ENCODE measurements around the gene PACRG. TPM values are rescaled to one million over a fixed set of nuclear protein-coding genes. Genes with fewer than 3 reads are reported as not detected.

The PACRG gene
- total and polyA plus RNA-seq, 4 donors = 0.47 to 3.8 (median 2.4) TPM

GRCh38 chr6:162889303-162889702, 161.5 kb downstream of the PACRG start:
- no peak for DNase-seq (ENCODE audit: low spot score)
- Histone ChIP-seq H3K27me3 (ENCODE audit: control insufficient read depth in 4 of 4, insufficient read depth in 4 of 4, low read length in 3 of 4) (no peaks in the 10 kb centered on the region), H3K4me1 (ENCODE audit: control insufficient read depth in 4 of 4, insufficient read depth in 4 of 4, low read length in 3 of 4) (peaks cover 0 to 14% (median 6%) of the 10 kb centered on the region in 4 donors), H3K27ac (ENCODE audit: low read depth in 1 of 2, low read length in 2 of 2) (no peak overlapping the region), H3K36me3 (ENCODE audit: control insufficient read depth in 4 of 4, insufficient read depth in 3 of 4, low read depth in 1 of 4, low read length in 3 of 4) (no peaks in the 10 kb centered on the region), H3K4me3 (ENCODE audit: low read depth in 1 of 3, low read length in 3 of 3) (no peak overlapping the region), H3K9me3 (ENCODE audit: control insufficient read depth in 4 of 4, low read length in 3 of 4) (no peaks in the 10 kb centered on the region), H3K9ac (ENCODE audit: low read depth in 1 of 2, low read length in 2 of 2) (no peak overlapping the region)
- TF ChIP-seq YY1 (IDR thresholded peaks at IDR 0.05) (no peak), SP1 (IDR thresholded peaks at IDR 0.05) (no peak), TAF1 (conservative IDR thresholded peaks at IDR 0.05) (no peak), FOXA1 (IDR thresholded peaks at IDR 0.05) (no peak), EGR1 (IDR thresholded peaks at IDR 0.05; ENCODE audit: low read depth in 2 of 2) (no peak), MAX (IDR thresholded peaks at IDR 0.05) (no peak), RXRA (IDR thresholded peaks at IDR 0.05) (no peak), GABPA (IDR thresholded peaks at IDR 0.05 in 1 of 2, conservative IDR thresholded peaks at IDR 0.05 in 1 of 2) (no peak), NR2F2 (IDR thresholded peaks at IDR 0.05) (no peak), JUND (IDR thresholded peaks at IDR 0.05) (no peak), HNF4G (IDR thresholded peaks at IDR 0.05) (no peak)
- TF ChIP-seq, protein P1, sequence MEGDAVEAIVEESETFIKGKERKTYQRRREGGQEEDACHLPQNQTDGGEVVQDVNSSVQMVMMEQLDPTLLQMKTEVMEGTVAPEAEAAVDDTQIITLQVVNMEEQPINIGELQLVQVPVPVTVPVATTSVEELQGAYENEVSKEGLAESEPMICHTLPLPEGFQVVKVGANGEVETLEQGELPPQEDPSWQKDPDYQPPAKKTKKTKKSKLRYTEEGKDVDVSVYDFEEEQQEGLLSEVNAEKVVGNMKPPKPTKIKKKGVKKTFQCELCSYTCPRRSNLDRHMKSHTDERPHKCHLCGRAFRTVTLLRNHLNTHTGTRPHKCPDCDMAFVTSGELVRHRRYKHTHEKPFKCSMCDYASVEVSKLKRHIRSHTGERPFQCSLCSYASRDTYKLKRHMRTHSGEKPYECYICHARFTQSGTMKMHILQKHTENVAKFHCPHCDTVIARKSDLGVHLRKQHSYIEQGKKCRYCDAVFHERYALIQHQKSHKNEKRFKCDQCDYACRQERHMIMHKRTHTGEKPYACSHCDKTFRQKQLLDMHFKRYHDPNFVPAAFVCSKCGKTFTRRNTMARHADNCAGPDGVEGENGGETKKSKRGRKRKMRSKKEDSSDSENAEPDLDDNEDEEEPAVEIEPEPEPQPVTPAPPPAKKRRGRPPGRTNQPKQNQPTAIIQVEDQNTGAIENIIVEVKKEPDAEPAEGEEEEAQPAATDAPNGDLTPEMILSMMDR (IDR thresholded peaks at IDR 0.05; ENCODE audit: low read depth, low read length, missing input control) = no peak
- TF ChIP-seq, protein P2, sequence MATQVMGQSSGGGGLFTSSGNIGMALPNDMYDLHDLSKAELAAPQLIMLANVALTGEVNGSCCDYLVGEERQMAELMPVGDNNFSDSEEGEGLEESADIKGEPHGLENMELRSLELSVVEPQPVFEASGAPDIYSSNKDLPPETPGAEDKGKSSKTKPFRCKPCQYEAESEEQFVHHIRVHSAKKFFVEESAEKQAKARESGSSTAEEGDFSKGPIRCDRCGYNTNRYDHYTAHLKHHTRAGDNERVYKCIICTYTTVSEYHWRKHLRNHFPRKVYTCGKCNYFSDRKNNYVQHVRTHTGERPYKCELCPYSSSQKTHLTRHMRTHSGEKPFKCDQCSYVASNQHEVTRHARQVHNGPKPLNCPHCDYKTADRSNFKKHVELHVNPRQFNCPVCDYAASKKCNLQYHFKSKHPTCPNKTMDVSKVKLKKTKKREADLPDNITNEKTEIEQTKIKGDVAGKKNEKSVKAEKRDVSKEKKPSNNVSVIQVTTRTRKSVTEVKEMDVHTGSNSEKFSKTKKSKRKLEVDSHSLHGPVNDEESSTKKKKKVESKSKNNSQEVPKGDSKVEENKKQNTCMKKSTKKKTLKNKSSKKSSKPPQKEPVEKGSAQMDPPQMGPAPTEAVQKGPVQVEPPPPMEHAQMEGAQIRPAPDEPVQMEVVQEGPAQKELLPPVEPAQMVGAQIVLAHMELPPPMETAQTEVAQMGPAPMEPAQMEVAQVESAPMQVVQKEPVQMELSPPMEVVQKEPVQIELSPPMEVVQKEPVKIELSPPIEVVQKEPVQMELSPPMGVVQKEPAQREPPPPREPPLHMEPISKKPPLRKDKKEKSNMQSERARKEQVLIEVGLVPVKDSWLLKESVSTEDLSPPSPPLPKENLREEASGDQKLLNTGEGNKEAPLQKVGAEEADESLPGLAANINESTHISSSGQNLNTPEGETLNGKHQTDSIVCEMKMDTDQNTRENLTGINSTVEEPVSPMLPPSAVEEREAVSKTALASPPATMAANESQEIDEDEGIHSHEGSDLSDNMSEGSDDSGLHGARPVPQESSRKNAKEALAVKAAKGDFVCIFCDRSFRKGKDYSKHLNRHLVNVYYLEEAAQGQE (IDR thresholded peaks at IDR 0.05) = no peak
- TF ChIP-seq, protein P3, sequence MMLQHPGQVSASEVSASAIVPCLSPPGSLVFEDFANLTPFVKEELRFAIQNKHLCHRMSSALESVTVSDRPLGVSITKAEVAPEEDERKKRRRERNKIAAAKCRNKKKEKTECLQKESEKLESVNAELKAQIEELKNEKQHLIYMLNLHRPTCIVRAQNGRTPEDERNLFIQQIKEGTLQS (IDR thresholded peaks at IDR 0.05) = no peak
- WGBS = 62% methylated on average over 1 of the region's 1 CpG

DNA sequence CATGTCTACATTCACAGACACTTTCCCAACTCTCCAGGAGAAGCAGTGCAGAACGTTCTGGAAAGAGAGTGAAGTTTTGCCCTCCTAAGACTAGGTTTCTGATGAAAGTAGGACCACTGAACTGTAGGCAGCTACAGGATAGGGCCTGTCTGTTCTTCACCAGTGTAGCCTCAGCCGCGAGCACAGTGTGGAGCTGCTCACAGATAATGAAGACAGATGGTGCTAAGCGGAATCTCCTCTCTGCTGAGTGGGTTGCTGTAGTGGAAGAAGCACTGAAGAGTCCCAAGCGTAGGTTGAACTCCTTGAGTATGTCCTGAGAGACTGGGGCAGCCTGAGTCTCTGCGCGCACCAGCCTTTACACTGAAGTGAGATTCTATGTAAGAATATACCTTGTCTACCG, 170.2 kb downstream of the PACRG start:
- H3K4me1 ChIP-seq (ENCODE audit: control insufficient read depth in 4 of 4, insufficient read depth in 4 of 4, low read length in 3 of 4) = no peaks in the 10 kb centered on the region
- no peaks in the 10 kb centered on the region for H3K9me3 ChIP-seq (ENCODE audit: control insufficient read depth in 4 of 4, low read length in 3 of 4)
- no peak overlapping the region for H3K4me3 ChIP-seq (ENCODE audit: low read depth in 1 of 3, low read length in 3 of 3)
- no peak for TF ChIP-seq JUND (IDR thresholded peaks at IDR 0.05)
- no peak overlapping the region for H3K27ac ChIP-seq (ENCODE audit: low read depth in 1 of 2, low read length in 2 of 2)
- H3K36me3 ChIP-seq (ENCODE audit: control insufficient read depth in 4 of 4, insufficient read depth in 3 of 4, low read depth in 1 of 4, low read length in 3 of 4) = no peaks in the 10 kb centered on the region
- no peaks in the 10 kb centered on the region for H3K27me3 ChIP-seq (ENCODE audit: control insufficient read depth in 4 of 4, insufficient read depth in 4 of 4, low read length in 3 of 4)
- H3K9ac ChIP-seq (ENCODE audit: low read depth in 1 of 2, low read length in 2 of 2) = no peak overlapping the region
- no peak for DNase-seq (ENCODE audit: low spot score)
- WGBS = 93% methylated on average over 8 of the region's 8 CpGs
